Medulla oblongata (tissue), 1 donor: ENCODE data around the gene LRRC70.
"Not testable (repeated sequence)": the region's sequence is repeated elsewhere in the genome, so short reads cannot be mapped to it uniquely, and the experiment has no call there.

Experiments
- DNase-seq: peaks from one replicate; pipeline ENCODE4 v3.0.0-alpha.2; 2015; ENCODE audit errors: extremely low spot score

Gene LRRC70

GRCh38 chr5:62578540-62578939 lies at the start of gene LRRC70:
TSS of gene LRRC70 (plus strand) at chr5:62578819. CDS start at chr5:62579439, 620 bp downstream.
- DNase-seq, result peak; percentile 29

- no peak for DNase-seq
Observed at GRCh38 chr5:62533597-62533996, 45.0 kb upstream of the LRRC70 start.

- no peak for DNase-seq
Observed at GRCh38 chr5:62534461-62535236, 44.0 kb upstream of the LRRC70 start.

- DNase-seq, result no peak
Observed at GRCh38 chr5:62536232-62536631, 42.4 kb upstream of the LRRC70 start.

- DNase-seq, result no peak
Observed at GRCh38 chr5:62536783-62537182, 41.8 kb upstream of the LRRC70 start.

GRCh38 chr5:62538017-62538942 lies 40.3 kb upstream of the LRRC70 start:
- no peak for DNase-seq

- no peak for DNase-seq
Observed at GRCh38 chr5:62542720-62543119, 35.9 kb upstream of the LRRC70 start.

GRCh38 chr5:62547945-62548630 lies 30.5 kb upstream of the LRRC70 start:
- peak; percentile 31 for DNase-seq

- DNase-seq, result no peak
Observed at GRCh38 chr5:62550103-62550502, 28.5 kb upstream of the LRRC70 start.

GRCh38 chr5:62555930-62556329 lies 22.7 kb upstream of the LRRC70 start:
- DNase-seq, result no peak

- DNase-seq, result no peak
Observed at GRCh38 chr5:62558941-62559340, 19.7 kb upstream of the LRRC70 start.

- no peak for DNase-seq
Observed at GRCh38 chr5:62560786-62561185, 17.8 kb upstream of the LRRC70 start.

GRCh38 chr5:62561896-62562295 lies 16.7 kb upstream of the LRRC70 start:
- DNase-seq, result no peak

- no peak for DNase-seq
Observed at GRCh38 chr5:62562867-62563266, 15.8 kb upstream of the LRRC70 start.

- DNase-seq, result no peak
Observed at GRCh38 chr5:62564101-62564500, 14.5 kb upstream of the LRRC70 start.

GRCh38 chr5:62565740-62566139 lies 12.9 kb upstream of the LRRC70 start:
- DNase-seq, result not testable (repeated sequence)

- DNase-seq, result no peak
Observed at GRCh38 chr5:62568143-62568542, 10.5 kb upstream of the LRRC70 start.

GRCh38 chr5:62568800-62569432 lies 9.7 kb upstream of the LRRC70 start:
- no peak for DNase-seq

- DNase-seq, result no peak
Observed at GRCh38 chr5:62569470-62569869, 9.1 kb upstream of the LRRC70 start.

- DNase-seq, result no peak
Observed at GRCh38 chr5:62572918-62573514, 5.6 kb upstream of the LRRC70 start.

- no peak for DNase-seq
Observed at GRCh38 chr5:62574599-62574998, 4.0 kb upstream of the LRRC70 start.
